Measurements from ENCODE around the gene CRNKL1.

Gene CRNKL1

GRCh38 chr20:20078041-20078440, 25.8 kb upstream of the CRNKL1 start (continued):
- TF ChIP-seq POU6F1 (CRISPR knock-in tag; IDR thresholded peaks at IDR 0.05; ENCODE audit: borderline replicate concordance, low read depth) (no peak), CSDC2 (CRISPR knock-in tag; IDR thresholded peaks at IDR 0.05) (no peak)

GRCh38 chr20:20076297-20077065, 24.2 kb upstream of the CRNKL1 start:
- no peak for ATAC-seq
- TF ChIP-seq ARNTL (CRISPR knock-in tag; IDR thresholded peaks at IDR 0.05; ENCODE audit: borderline replicate concordance, low read depth): no peak
- TF ChIP-seq OSR1 (CRISPR knock-in tag; IDR thresholded peaks at IDR 0.05): no peak
- TF ChIP-seq SNAI2 (CRISPR knock-in tag; IDR thresholded peaks at IDR 0.05): no peak
- no peak for TF ChIP-seq ZFP3 (CRISPR knock-in tag; IDR thresholded peaks at IDR 0.05)
- no peak for TF ChIP-seq CSRNP3 (CRISPR knock-in tag; IDR thresholded peaks at IDR 0.05)
- TF ChIP-seq CREB5 (CRISPR knock-in tag; IDR thresholded peaks at IDR 0.05; ENCODE audit: low read depth): no peak
- no peak for TF ChIP-seq ZNF565 (CRISPR knock-in tag; conservative IDR thresholded peaks at IDR 0.05; ENCODE audit: low read depth)
- TF ChIP-seq TCF4 (CRISPR knock-in tag; IDR thresholded peaks at IDR 0.05; ENCODE audit: borderline replicate concordance): no peak
- TF ChIP-seq BACH2 (CRISPR knock-in tag; IDR thresholded peaks at IDR 0.05; ENCODE audit: borderline replicate concordance): no peak

GRCh38 chr20:20075032-20075431, 22.8 kb upstream of the CRNKL1 start:
- no peak for TF ChIP-seq ISL1 (CRISPR knock-in tag; IDR thresholded peaks at IDR 0.05)
- no peak for TF ChIP-seq ZNF565 (CRISPR knock-in tag; conservative IDR thresholded peaks at IDR 0.05; ENCODE audit: low read depth)
- no peak for TF ChIP-seq ZNF70 (CRISPR knock-in tag; IDR thresholded peaks at IDR 0.05)
- no peak for TF ChIP-seq ARNTL (CRISPR knock-in tag; IDR thresholded peaks at IDR 0.05; ENCODE audit: borderline replicate concordance, low read depth)
- no peak for TF ChIP-seq ZC3H10 (CRISPR knock-in tag; IDR thresholded peaks at IDR 0.05)
- TF ChIP-seq ESRRG (CRISPR knock-in tag; IDR thresholded peaks at IDR 0.05): no peak
- no peak for TF ChIP-seq OSR1 (CRISPR knock-in tag; IDR thresholded peaks at IDR 0.05)
- no peak for TF ChIP-seq ZFP3 (CRISPR knock-in tag; IDR thresholded peaks at IDR 0.05)
- ATAC-seq: no peak

- no peak for ATAC-seq
- TF ChIP-seq CSDC2 (CRISPR knock-in tag; IDR thresholded peaks at IDR 0.05) (no peak), POU6F1 (CRISPR knock-in tag; IDR thresholded peaks at IDR 0.05; ENCODE audit: borderline replicate concordance, low read depth) (no peak), TOX (CRISPR knock-in tag; IDR thresholded peaks at IDR 0.05; ENCODE audit: borderline replicate concordance) (no peak), SNAI2 (CRISPR knock-in tag; IDR thresholded peaks at IDR 0.05) (no peak), ZNF565 (CRISPR knock-in tag; conservative IDR thresholded peaks at IDR 0.05; ENCODE audit: low read depth) (no peak)
Observed at GRCh38 chr20:20073801-20074371, 21.6 kb upstream of the CRNKL1 start.

- TF ChIP-seq ZFP30 (CRISPR knock-in tag; IDR thresholded peaks at IDR 0.05) (no peak), ISL1 (CRISPR knock-in tag; IDR thresholded peaks at IDR 0.05) (no peak), PPARA (CRISPR knock-in tag; IDR thresholded peaks at IDR 0.05; ENCODE audit: borderline replicate concordance) (no peak), GLIS3 (CRISPR knock-in tag; IDR thresholded peaks at IDR 0.05) (no peak), ESRRG (CRISPR knock-in tag; IDR thresholded peaks at IDR 0.05) (no peak), RARB (CRISPR knock-in tag; IDR thresholded peaks at IDR 0.05) (no peak), TOX (CRISPR knock-in tag; IDR thresholded peaks at IDR 0.05; ENCODE audit: borderline replicate concordance) (no peak), POU6F1 (CRISPR knock-in tag; IDR thresholded peaks at IDR 0.05; ENCODE audit: borderline replicate concordance, low read depth) (no peak), OSR1 (CRISPR knock-in tag; IDR thresholded peaks at IDR 0.05) (no peak), BACH2 (CRISPR knock-in tag; IDR thresholded peaks at IDR 0.05; ENCODE audit: borderline replicate concordance) (no peak)
- ATAC-seq: no peak
Observed at GRCh38 chr20:20070871-20071726, 18.8 kb upstream of the CRNKL1 start.
